Measurements from ENCODE around the gene SLC39A11. TPM values are rescaled to one million over a fixed set of nuclear protein-coding genes. Genes with fewer than 3 reads are reported as not detected.
A peak's percentile ranks its signal among the peaks of the same experiment; 100 is the strongest.

The SLC39A11 gene
- total and polyA plus RNA-seq, 2 of the 13 experiments (the other 11 are each of a cell fraction or from before 2014, with no cell fraction given), result 17.2 to 31.5 TPM

DNA sequence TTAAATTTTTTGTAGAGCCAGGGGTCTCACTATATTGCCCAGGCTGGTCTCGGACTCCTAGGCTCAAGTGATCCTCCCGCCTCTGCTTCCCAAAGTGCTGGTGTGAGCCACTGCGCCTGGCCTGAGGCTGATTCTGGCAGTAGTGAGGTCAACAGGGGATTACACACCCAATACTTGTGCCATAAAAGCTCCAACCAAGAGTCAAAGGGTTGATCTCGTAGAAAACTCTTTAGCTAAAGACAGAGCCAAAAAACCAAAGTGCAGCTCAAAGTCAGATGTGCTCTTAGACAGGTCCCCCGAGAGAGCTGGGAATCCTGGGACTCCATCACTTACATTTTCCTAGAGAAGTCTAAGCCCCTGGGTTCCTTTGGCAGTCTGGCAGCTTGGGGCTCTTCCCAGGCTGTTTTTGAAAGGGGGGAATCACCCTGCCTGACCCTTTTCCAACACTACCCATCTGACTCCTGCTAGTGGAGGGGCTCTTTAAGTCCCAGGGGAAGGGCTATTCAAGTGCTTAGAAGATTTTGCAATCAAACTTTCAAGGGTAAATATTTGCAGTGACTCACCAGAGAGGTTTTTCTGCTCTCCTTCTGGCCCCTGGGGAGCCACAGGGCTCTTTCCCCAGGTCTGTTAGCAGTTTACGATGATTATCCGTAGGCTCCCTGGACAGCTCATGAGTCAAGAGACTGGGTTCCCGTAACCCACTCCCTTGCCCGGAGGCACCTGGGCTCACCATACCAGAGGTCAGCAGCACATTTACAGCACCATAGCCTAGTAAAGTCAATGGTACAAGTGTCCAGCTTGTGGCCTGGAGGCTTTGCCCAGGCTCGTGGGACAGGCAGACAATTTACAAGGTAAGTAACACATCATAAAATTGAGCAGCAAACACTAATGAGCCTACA is 408.7 kb downstream of the SLC39A11 start (continued):
- TF ChIP-seq ZNF264 (CRISPR knock-in tag; IDR thresholded peaks at IDR 0.05) (peak; percentile 78; the same call in 1 of the 2 replicates), KLF9 (CRISPR knock-in tag; IDR thresholded peaks at IDR 0.05; ENCODE audit: low read depth) (no peak), ZFP90 (CRISPR knock-in tag; IDR thresholded peaks at IDR 0.05; ENCODE audit: borderline replicate concordance) (0 out of 2 replicates have a peak, but pooled peaks have one; percentile 19), ZNF672 (CRISPR knock-in tag; IDR thresholded peaks at IDR 0.05) (no peak), TOE1 (CRISPR knock-in tag; IDR thresholded peaks at IDR 0.05) (no peak), ZNF841 (CRISPR knock-in tag; IDR thresholded peaks at IDR 0.05; ENCODE audit: borderline replicate concordance) (no peak), ZNF589 (CRISPR knock-in tag; conservative IDR thresholded peaks at IDR 0.05) (no peak), MZF1 (CRISPR knock-in tag; IDR thresholded peaks at IDR 0.05; ENCODE audit: borderline replicate concordance) (no peak), RXRB (CRISPR knock-in tag; IDR thresholded peaks at IDR 0.05; ENCODE audit: borderline replicate concordance) (peak; percentile 93), CREB1 (IDR thresholded peaks at IDR 0.05) (no peak), CREB1 (CRISPR knock-in tag; IDR thresholded peaks at IDR 0.05) (peak; percentile 47)
- TF ChIP-seq, protein P1, sequence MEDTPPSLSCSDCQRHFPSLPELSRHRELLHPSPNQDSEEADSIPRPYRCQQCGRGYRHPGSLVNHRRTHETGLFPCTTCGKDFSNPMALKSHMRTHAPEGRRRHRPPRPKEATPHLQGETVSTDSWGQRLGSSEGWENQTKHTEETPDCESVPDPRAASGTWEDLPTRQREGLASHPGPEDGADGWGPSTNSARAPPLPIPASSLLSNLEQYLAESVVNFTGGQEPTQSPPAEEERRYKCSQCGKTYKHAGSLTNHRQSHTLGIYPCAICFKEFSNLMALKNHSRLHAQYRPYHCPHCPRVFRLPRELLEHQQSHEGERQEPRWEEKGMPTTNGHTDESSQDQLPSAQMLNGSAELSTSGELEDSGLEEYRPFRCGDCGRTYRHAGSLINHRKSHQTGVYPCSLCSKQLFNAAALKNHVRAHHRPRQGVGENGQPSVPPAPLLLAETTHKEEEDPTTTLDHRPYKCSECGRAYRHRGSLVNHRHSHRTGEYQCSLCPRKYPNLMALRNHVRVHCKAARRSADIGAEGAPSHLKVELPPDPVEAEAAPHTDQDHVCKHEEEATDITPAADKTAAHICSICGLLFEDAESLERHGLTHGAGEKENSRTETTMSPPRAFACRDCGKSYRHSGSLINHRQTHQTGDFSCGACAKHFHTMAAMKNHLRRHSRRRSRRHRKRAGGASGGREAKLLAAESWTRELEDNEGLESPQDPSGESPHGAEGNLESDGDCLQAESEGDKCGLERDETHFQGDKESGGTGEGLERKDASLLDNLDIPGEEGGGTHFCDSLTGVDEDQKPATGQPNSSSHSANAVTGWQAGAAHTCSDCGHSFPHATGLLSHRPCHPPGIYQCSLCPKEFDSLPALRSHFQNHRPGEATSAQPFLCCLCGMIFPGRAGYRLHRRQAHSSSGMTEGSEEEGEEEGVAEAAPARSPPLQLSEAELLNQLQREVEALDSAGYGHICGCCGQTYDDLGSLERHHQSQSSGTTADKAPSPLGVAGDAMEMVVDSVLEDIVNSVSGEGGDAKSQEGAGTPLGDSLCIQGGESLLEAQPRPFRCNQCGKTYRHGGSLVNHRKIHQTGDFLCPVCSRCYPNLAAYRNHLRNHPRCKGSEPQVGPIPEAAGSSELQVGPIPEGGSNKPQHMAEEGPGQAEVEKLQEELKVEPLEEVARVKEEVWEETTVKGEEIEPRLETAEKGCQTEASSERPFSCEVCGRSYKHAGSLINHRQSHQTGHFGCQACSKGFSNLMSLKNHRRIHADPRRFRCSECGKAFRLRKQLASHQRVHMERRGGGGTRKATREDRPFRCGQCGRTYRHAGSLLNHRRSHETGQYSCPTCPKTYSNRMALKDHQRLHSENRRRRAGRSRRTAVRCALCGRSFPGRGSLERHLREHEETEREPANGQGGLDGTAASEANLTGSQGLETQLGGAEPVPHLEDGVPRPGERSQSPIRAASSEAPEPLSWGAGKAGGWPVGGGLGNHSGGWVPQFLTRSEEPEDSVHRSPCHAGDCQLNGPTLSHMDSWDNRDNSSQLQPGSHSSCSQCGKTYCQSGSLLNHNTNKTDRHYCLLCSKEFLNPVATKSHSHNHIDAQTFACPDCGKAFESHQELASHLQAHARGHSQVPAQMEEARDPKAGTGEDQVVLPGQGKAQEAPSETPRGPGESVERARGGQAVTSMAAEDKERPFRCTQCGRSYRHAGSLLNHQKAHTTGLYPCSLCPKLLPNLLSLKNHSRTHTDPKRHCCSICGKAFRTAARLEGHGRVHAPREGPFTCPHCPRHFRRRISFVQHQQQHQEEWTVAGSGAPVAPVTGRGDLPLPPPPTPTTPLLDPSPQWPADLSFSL (CRISPR knock-in tag; IDR thresholded peaks at IDR 0.05), result no peak
- TF ChIP-seq, protein P2, sequence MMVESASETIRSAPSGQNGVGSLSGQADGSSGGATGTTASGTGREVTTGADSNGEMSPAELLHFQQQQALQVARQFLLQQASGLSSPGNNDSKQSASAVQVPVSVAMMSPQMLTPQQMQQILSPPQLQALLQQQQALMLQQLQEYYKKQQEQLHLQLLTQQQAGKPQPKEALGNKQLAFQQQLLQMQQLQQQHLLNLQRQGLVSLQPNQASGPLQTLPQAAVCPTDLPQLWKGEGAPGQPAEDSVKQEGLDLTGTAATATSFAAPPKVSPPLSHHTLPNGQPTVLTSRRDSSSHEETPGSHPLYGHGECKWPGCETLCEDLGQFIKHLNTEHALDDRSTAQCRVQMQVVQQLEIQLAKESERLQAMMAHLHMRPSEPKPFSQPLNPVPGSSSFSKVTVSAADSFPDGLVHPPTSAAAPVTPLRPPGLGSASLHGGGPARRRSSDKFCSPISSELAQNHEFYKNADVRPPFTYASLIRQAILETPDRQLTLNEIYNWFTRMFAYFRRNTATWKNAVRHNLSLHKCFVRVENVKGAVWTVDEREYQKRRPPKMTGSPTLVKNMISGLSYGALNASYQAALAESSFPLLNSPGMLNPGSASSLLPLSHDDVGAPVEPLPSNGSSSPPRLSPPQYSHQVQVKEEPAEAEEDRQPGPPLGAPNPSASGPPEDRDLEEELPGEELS (CRISPR knock-in tag; IDR thresholded peaks at IDR 0.05), result peak; percentile 84
- TF ChIP-seq, protein P3, sequence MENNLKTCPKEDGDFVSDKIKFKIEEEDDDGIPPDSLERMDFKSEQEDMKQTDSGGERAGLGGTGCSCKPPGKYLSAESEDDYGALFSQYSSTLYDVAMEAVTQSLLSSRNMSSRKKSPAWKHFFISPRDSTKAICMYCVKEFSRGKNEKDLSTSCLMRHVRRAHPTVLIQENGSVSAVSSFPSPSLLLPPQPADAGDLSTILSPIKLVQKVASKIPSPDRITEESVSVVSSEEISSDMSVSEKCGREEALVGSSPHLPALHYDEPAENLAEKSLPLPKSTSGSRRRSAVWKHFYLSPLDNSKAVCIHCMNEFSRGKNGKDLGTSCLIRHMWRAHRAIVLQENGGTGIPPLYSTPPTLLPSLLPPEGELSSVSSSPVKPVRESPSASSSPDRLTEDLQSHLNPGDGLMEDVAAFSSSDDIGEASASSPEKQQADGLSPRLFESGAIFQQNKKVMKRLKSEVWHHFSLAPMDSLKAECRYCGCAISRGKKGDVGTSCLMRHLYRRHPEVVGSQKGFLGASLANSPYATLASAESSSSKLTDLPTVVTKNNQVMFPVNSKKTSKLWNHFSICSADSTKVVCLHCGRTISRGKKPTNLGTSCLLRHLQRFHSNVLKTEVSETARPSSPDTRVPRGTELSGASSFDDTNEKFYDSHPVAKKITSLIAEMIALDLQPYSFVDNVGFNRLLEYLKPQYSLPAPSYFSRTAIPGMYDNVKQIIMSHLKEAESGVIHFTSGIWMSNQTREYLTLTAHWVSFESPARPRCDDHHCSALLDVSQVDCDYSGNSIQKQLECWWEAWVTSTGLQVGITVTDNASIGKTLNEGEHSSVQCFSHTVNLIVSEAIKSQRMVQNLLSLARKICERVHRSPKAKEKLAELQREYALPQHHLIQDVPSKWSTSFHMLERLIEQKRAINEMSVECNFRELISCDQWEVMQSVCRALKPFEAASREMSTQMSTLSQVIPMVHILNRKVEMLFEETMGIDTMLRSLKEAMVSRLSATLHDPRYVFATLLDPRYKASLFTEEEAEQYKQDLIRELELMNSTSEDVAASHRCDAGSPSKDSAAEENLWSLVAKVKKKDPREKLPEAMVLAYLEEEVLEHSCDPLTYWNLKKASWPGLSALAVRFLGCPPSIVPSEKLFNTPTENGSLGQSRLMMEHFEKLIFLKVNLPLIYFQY (CRISPR knock-in tag; IDR thresholded peaks at IDR 0.05; ENCODE audit: borderline replicate concordance), result peak; percentile 86

Data from HepG2 (cell line).